LoVo (cell line): Measurements from ENCODE around the gene SDK1.

Experiments
- DNase-seq: peaks from one replicate; pipeline ENCODE4 v3.0.0-alpha.2; 2016; ENCODE audit warnings: low spot score

Gene SDK1

GRCh38 chr7:3425087-3425486, 124.0 kb downstream of the SDK1 start:
- no peak for DNase-seq

- DNase-seq = no peak
Observed at GRCh38 chr7:3426064-3426463, 125.0 kb downstream of the SDK1 start.

GRCh38 chr7:3427957-3428356, 126.9 kb downstream of the SDK1 start:
- no peak for DNase-seq

- DNase-seq = no peak
Observed at GRCh38 chr7:3429981-3430380, 128.9 kb downstream of the SDK1 start.

- DNase-seq = no peak
Observed at GRCh38 chr7:3430588-3430987, 129.5 kb downstream of the SDK1 start.

GRCh38 chr7:3431306-3431705, 130.3 kb downstream of the SDK1 start:
- no peak for DNase-seq

GRCh38 chr7:3432911-3433310, 131.9 kb downstream of the SDK1 start:
- no peak for DNase-seq

- no peak for DNase-seq
Observed at GRCh38 chr7:3434611-3435010, 133.6 kb downstream of the SDK1 start.

GRCh38 chr7:3436112-3436511, 135.1 kb downstream of the SDK1 start:
- DNase-seq = no peak

- no peak for DNase-seq
Observed at GRCh38 chr7:3436746-3437145, 135.7 kb downstream of the SDK1 start.

GRCh38 chr7:3437467-3437866, 136.4 kb downstream of the SDK1 start:
- DNase-seq = no peak

GRCh38 chr7:3438352-3438751, 137.3 kb downstream of the SDK1 start:
- no peak for DNase-seq

- no peak for DNase-seq
Observed at GRCh38 chr7:3439333-3440030, 138.4 kb downstream of the SDK1 start.

GRCh38 chr7:3440509-3440908, 139.5 kb downstream of the SDK1 start:
- no peak for DNase-seq

GRCh38 chr7:3443716-3444115, 142.7 kb downstream of the SDK1 start:
- DNase-seq = no peak

GRCh38 chr7:3446786-3447185, 145.7 kb downstream of the SDK1 start:
- DNase-seq = no peak

- DNase-seq = no peak
Observed at GRCh38 chr7:3451701-3452100, 150.6 kb downstream of the SDK1 start.

- no peak for DNase-seq
Observed at GRCh38 chr7:3453398-3453797, 152.3 kb downstream of the SDK1 start.

- no peak for DNase-seq
Observed at GRCh38 chr7:3455806-3456595, 154.9 kb downstream of the SDK1 start.

- no peak for DNase-seq
Observed at GRCh38 chr7:3459111-3459510, 158.1 kb downstream of the SDK1 start.

GRCh38 chr7:3461923-3462322, 160.9 kb downstream of the SDK1 start:
- DNase-seq = no peak

- no peak for DNase-seq
Observed at GRCh38 chr7:3463696-3464095, 162.6 kb downstream of the SDK1 start.

GRCh38 chr7:3464900-3465622, 164.0 kb downstream of the SDK1 start:
- DNase-seq = no peak
